ENCODE data around the gene ZNF76. TPM values are rescaled to one million over a fixed set of nuclear protein-coding genes. Genes with fewer than 3 reads are reported as not detected.

The ZNF76 gene
- total RNA-seq, 1 donor from 2014 or later, result 35.3 TPM

GRCh38 chr6:35259948-35260590, 534 bp downstream of the ZNF76 start:
- DNase-seq (peak; percentile 85), ATAC-seq (ENCODE audit: poor library complexity) (peak; percentile 74)
- intact Hi-C loops (cut with DNase I), result no loop called here

- DNase-seq (no peak), ATAC-seq (ENCODE audit: poor library complexity) (no peak)
- intact Hi-C loops (cut with DNase I), result no loop called here
Observed at GRCh38 chr6:35260591-35261570, 1.3 kb downstream of the ZNF76 start.

- DNase-seq (no peak), ATAC-seq (ENCODE audit: poor library complexity) (no peak)
- intact Hi-C loops (cut with DNase I), result no loop called here
Observed at GRCh38 chr6:35262596-35262995, 3.1 kb downstream of the ZNF76 start.

GRCh38 chr6:35264550-35265274, 5.2 kb downstream of the ZNF76 start:
- ATAC-seq (ENCODE audit: poor library complexity) (peak; percentile 11), DNase-seq (no peak)
- intact Hi-C loops (cut with DNase I), result no loop called here

- no peak for ATAC-seq (ENCODE audit: poor library complexity)
- intact Hi-C loops (cut with DNase I), result no loop called here
- no peak for DNase-seq
Observed at GRCh38 chr6:35265523-35265922, 6.0 kb downstream of the ZNF76 start.

GRCh38 chr6:35267446-35267845, 7.9 kb downstream of the ZNF76 start:
- no peak for ATAC-seq (ENCODE audit: poor library complexity)
- intact Hi-C loops (cut with DNase I), result no loop called here
- DNase-seq, result no peak

- ATAC-seq (ENCODE audit: poor library complexity), result no peak
- intact Hi-C loops (cut with DNase I), result no loop called here
- no peak for DNase-seq
Observed at GRCh38 chr6:35267897-35268296, 8.4 kb downstream of the ZNF76 start.

- ATAC-seq (ENCODE audit: poor library complexity), result no peak
- DNase-seq, result no peak
- intact Hi-C loops (cut with DNase I), result no loop called here
Observed at GRCh38 chr6:35272005-35272404, 12.5 kb downstream of the ZNF76 start.

GRCh38 chr6:35273822-35274559, 14.5 kb downstream of the ZNF76 start:
- intact Hi-C loops (cut with DNase I), result no loop called here
- DNase-seq (no peak), ATAC-seq (ENCODE audit: poor library complexity) (peak; percentile 58)

GRCh38 chr6:35275744-35276260, 16.3 kb downstream of the ZNF76 start:
- DNase-seq (no peak), ATAC-seq (ENCODE audit: poor library complexity) (peak; percentile 13)
- intact Hi-C loops (cut with DNase I), result no loop called here

GRCh38 chr6:35278708-35279107, 19.2 kb downstream of the ZNF76 start:
- intact Hi-C loops (cut with DNase I), result no loop called here
- ATAC-seq (ENCODE audit: poor library complexity) (peak; percentile 14), DNase-seq (no peak)

GRCh38 chr6:35280903-35281302, 21.4 kb downstream of the ZNF76 start:
- DNase-seq, result no peak
- intact Hi-C loops (cut with DNase I), result no loop called here
- peak; percentile 37 for ATAC-seq (ENCODE audit: poor library complexity)

- intact Hi-C loops (cut with DNase I), result no loop called here
- DNase-seq (no peak), ATAC-seq (ENCODE audit: poor library complexity) (no peak)
Observed at GRCh38 chr6:35282472-35282871, 22.9 kb downstream of the ZNF76 start.

GRCh38 chr6:35283361-35283760, 23.8 kb downstream of the ZNF76 start:
- DNase-seq, result no peak
- ATAC-seq (ENCODE audit: poor library complexity), result no peak
- intact Hi-C loops (cut with DNase I), result no loop called here

- no peak for ATAC-seq (ENCODE audit: poor library complexity)
- DNase-seq, result no peak
- intact Hi-C loops (cut with DNase I), result no loop called here
Observed at GRCh38 chr6:35287671-35288396, 28.3 kb downstream of the ZNF76 start.

- DNase-seq (no peak), ATAC-seq (ENCODE audit: poor library complexity) (no peak)
- intact Hi-C loops (cut with DNase I), result no loop called here
Observed at GRCh38 chr6:35288834-35289233, 29.3 kb downstream of the ZNF76 start.

GRCh38 chr6:35291491-35291890, 32.0 kb downstream of the ZNF76 start:
- ATAC-seq (ENCODE audit: poor library complexity) (no peak), DNase-seq (no peak)
- intact Hi-C loops (cut with DNase I), result loop anchor here (5.0 kb wide), 1 partner anchor 36 kb away; no protein-coding TSS in a partner anchor

GRCh38 chr6:35292494-35292893, 33.0 kb downstream of the ZNF76 start:
- intact Hi-C loops (cut with DNase I), result loop anchor here (5.0 kb wide), 1 partner anchor 35 kb away; no protein-coding TSS in a partner anchor
- DNase-seq, result no peak

More at GRCh38 chr6:35292494-35292893, 33.0 kb downstream of the ZNF76 start:
- no peak for ATAC-seq (ENCODE audit: poor library complexity)
